OCI-LY7 (cell line): ENCODE measurements around the gene DPYD. TPM values are rescaled to one million over a fixed set of nuclear protein-coding genes. Genes with fewer than 3 reads are reported as not detected.

ENCODE experiments used
- BruUV-seq: library from RNA; stranded (reverse); fragments of 400-500 nt; replicated peaks from 2 replicates; lab custom pipeline; 2021; lab: Mats Ljungman, UMichigan
- CTCF ChIA-PET: fragments of 300-600 bp; sonication (Branson Sonifier 250); formaldehyde crosslinking; loops from one replicate; lab custom pipeline; 2022; ENCODE audit warnings: antibody characterized with exemption; ENCODE audit not compliant: unreplicated experiment; lab: Charles Lee
- POLR2A ChIA-PET: fragments of 300-600 bp; sonication (Branson Sonifier 250); formaldehyde crosslinking; loops from one replicate; lab custom pipeline; 2022; ENCODE audit warnings: antibody characterized with exemption; lab: Charles Lee
- DNase-seq: peaks from one replicate; pipeline ENCODE4 v3.0.0-alpha.2; 2015; ENCODE audit warnings: low spot score
- H2AFZ ChIP-seq: fragments of 200-600 bp; sonication (generic), shearing (Covaris generic); 2 replicates; pipeline ENCODE4 v1.6.1; 2014; ENCODE audit warnings: mild to moderate bottlenecking, antibody characterized with exemption, low read length, moderate library complexity
- H3K27ac ChIP-seq: fragments of 200-600 bp; sonication (generic); 2 replicates; pipeline ENCODE4 v1.5.1; 2014; ENCODE audit warnings: mixed run types, low read depth, mild to moderate bottlenecking, moderate library complexity, low read length, inconsistent platforms; ENCODE audit not compliant: poor library complexity, severe bottlenecking
- H3K36me3 ChIP-seq: fragments of 200-600 bp; sonication (generic); 2 replicates; pipeline ENCODE4 v1.6.1; 2014; ENCODE audit warnings: mild to moderate bottlenecking, antibody characterized with exemption, low read length, moderate library complexity, mixed read lengths; ENCODE audit not compliant: insufficient read depth
- H3K4me1 ChIP-seq: fragments of 200-600 bp; sonication (generic); 2 replicates; pipeline ENCODE4 v1.5.1; 2014; ENCODE audit warnings: mild to moderate bottlenecking, low read length; ENCODE audit not compliant: insufficient read depth, poor library complexity, severe bottlenecking
- H3K4me2 ChIP-seq: fragments of 200-600 bp; sonication (generic); 2 replicates; pipeline ENCODE4 v1.6.1; 2014; ENCODE audit warnings: mild to moderate bottlenecking, low read length
- H3K4me3 ChIP-seq: fragments of 200-600 bp; sonication (generic); 2 replicates; pipeline ENCODE4 v1.5.1; 2014; ENCODE audit warnings: mild to moderate bottlenecking, low read depth, low read length; ENCODE audit not compliant: poor library complexity, severe bottlenecking
- H3K79me2 ChIP-seq: fragments of 200-600 bp; sonication (generic); 2 replicates; pipeline ENCODE4 v1.6.1; 2016; ENCODE audit warnings: low read depth, mild to moderate bottlenecking, low read length, moderate library complexity, mixed read lengths; ENCODE audit not compliant: insufficient read depth
- H3K9me2 ChIP-seq: fragments of 200-600 bp; sonication (generic); 2 replicates; pipeline ENCODE4 v1.6.1; 2016; ENCODE audit warnings: mild to moderate bottlenecking, low read length, mixed read lengths; ENCODE audit not compliant: insufficient read depth
- H3K9me3 ChIP-seq: fragments of 200-600 bp; sonication (generic); 2 replicates; pipeline ENCODE4 v1.6.1; 2014; ENCODE audit warnings: mild to moderate bottlenecking, mixed run types, low read length, mixed read lengths
- H4K20me1 ChIP-seq: fragments of 200-600 bp; sonication (generic); 2 replicates; pipeline ENCODE4 v1.6.1; 2014; ENCODE audit warnings: mild to moderate bottlenecking, antibody characterized with exemption, low read length, moderate library complexity, mixed read lengths; ENCODE audit not compliant: insufficient read depth
- EZH2phosphoT487 ChIP-seq: fragments of 200-600 bp; sonication (generic); IDR thresholded peaks from 2 replicates; pipeline ENCODE4 v1.6.1; 2018; ENCODE audit warnings: low read depth, borderline replicate concordance, mild to moderate bottlenecking, mixed run types, antibody characterized with exemption, low read length, moderate library complexity, mixed read lengths
- intact Hi-C: fragments of 100-400 bp; cut with micrococcal nuclease; formaldehyde crosslinking; loops from one replicate; pipeline ENCODE4 v1.10.0; 2022; ENCODE audit not compliant: unreplicated experiment
- total RNA-seq, 2 experiments: library from RNA; depleted of rRNA in 1 of 2; stranded (reverse); fragments of >200 nt in 1 of 2; shearing (Covaris generic) in 1 of 2; gene quantifications; 2 replicates each; pipeline ENCODE4 v1.2.3, GENCODE V29; 2014 to 2022
- TF ChIP-seq, protein P1 (sequence below): fragments of 200-600 bp; sonication (generic); conservative IDR thresholded peaks from 2 replicates; pipeline ENCODE4 v1.5.1; 2014; ENCODE audit warnings: mild to moderate bottlenecking, antibody characterized with exemption, low read length, moderate library complexity, mixed read lengths

Gene DPYD
- total RNA-seq, 2 experiments from 2014 or later: 5.5 to 13.4 TPM

DNA sequence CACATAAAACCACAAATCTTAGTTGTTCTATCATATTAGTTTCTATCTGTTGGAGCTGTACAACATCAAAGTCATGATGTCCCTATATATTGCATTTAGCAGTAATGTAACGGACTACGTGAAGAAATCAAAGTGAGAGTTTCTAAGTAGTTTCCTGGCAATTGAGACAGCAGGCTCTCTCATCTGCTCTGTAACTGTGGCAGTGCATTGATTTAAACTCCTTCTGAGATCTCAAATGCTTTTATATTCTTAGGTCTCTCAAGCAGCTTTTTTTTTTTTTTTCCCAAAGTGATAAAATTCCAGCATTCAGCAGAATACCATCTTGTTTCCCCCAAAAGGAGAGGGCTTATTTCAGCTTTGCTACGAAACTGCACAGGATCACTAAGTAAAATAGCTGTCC, 719.2 kb downstream of the DPYD start:
- BruUV-seq: no TSS peak
- H3K4me3 ChIP-seq: no peak overlapping the region
- H3K4me1 ChIP-seq: no peaks in the 10 kb centered on the region
- no peaks in the 10 kb centered on the region for H3K36me3 ChIP-seq
- H3K4me2 ChIP-seq: no peak overlapping the region
- H3K27ac ChIP-seq: no peak overlapping the region
- H3K79me2 ChIP-seq: no peaks in the 10 kb centered on the region
- no peaks in the 10 kb centered on the region for H3K9me2 ChIP-seq
- intact Hi-C loops: no loop called here
- TF ChIP-seq, protein P1, sequence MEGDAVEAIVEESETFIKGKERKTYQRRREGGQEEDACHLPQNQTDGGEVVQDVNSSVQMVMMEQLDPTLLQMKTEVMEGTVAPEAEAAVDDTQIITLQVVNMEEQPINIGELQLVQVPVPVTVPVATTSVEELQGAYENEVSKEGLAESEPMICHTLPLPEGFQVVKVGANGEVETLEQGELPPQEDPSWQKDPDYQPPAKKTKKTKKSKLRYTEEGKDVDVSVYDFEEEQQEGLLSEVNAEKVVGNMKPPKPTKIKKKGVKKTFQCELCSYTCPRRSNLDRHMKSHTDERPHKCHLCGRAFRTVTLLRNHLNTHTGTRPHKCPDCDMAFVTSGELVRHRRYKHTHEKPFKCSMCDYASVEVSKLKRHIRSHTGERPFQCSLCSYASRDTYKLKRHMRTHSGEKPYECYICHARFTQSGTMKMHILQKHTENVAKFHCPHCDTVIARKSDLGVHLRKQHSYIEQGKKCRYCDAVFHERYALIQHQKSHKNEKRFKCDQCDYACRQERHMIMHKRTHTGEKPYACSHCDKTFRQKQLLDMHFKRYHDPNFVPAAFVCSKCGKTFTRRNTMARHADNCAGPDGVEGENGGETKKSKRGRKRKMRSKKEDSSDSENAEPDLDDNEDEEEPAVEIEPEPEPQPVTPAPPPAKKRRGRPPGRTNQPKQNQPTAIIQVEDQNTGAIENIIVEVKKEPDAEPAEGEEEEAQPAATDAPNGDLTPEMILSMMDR: no peak
- TF ChIP-seq EZH2phosphoT487: no peak
- no peaks in the 10 kb centered on the region for H4K20me1 ChIP-seq
- H3K9me3 ChIP-seq: no peaks in the 10 kb centered on the region
- ChIA-PET POLR2A (interaction anchor here (0.6 kb wide), 2 partner anchors 61 to 173 kb away, joined by 3 read pairs; no protein-coding TSS in a partner anchor), CTCF (no interaction called here)
- DNase-seq: no peak
- no peak overlapping the region for H2AFZ ChIP-seq

DNA sequence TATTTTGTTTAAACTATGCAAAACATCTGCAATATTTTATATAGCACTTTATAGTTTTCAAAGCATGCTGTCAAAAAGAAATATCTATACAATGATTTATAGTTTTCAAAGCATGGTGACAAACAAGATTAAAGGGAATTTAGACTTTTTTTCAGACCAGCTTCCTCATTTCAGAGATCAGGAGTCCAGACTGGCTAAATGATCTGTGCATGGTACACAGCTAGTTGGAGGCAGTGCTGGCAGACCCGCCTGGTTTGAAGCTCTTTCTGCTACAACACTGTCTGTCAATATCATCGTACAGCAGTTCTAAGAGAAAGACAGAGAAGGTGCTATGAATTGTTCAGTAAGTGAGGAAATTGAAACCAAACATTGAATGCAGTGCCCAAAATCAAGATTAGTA, 720.2 kb downstream of the DPYD start:
- BruUV-seq: no TSS peak
- Histone ChIP-seq H2AFZ (no peak overlapping the region), H3K27ac (no peak overlapping the region), H3K36me3 (no peaks in the 10 kb centered on the region), H3K79me2 (no peaks in the 10 kb centered on the region), H3K9me3 (no peaks in the 10 kb centered on the region), H4K20me1 (no peaks in the 10 kb centered on the region), H3K9me2 (no peaks in the 10 kb centered on the region), H3K4me2 (no peak overlapping the region), H3K4me3 (no peak overlapping the region), H3K4me1 (no peaks in the 10 kb centered on the region)
- TF ChIP-seq, protein P1: no peak
- TF ChIP-seq EZH2phosphoT487: no peak
- DNase-seq: no peak
- intact Hi-C loops: no loop called here
- ChIA-PET POLR2A (no interaction called here), CTCF (no interaction called here)

DNA sequence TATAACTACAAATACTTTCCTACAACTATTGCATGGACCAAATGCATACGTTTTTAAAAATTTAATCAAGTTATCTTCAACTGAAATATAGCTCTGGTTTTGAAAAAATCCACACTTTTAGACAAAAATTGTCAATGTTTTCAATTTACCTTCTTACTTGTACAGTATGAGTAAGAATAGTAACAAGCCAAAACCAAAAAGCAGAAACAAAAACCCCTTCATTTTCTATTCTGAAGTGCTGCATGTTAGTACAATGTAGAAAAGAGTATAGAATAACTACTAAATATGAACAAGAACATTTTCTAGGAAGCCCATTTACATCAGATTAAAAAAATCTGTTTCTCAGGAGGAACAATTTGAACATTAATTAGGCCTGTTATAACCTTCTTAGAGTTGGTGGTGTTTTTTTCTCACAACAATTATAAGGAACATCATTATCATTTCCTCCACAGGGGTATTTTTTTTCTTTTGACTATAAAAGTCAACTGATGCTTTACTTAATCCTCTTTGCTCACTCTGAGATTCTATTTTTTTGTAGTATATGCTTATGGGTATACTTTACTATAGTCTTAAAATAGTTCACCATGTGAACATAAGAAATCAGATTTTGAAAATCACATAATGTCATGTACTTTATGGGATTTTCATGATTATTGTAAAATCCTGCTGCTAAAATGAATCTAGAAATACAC, 723.9 kb downstream of the DPYD start:
- Histone ChIP-seq H3K27ac (no peak overlapping the region), H3K4me2 (no peak overlapping the region), H3K4me3 (no peak overlapping the region), H2AFZ (no peak overlapping the region), H3K79me2 (no peaks in the 10 kb centered on the region), H3K4me1 (no peaks in the 10 kb centered on the region), H3K36me3 (no peaks in the 10 kb centered on the region), H3K9me2 (no peaks in the 10 kb centered on the region), H4K20me1 (no peaks in the 10 kb centered on the region), H3K9me3 (no peaks in the 10 kb centered on the region)
- no peak for DNase-seq
- BruUV-seq: no TSS peak
- CTCF ChIA-PET: no interaction called here
- no peak for TF ChIP-seq EZH2phosphoT487
- TF ChIP-seq, protein P1: no peak
- intact Hi-C loops: no loop called here
- POLR2A ChIA-PET: no interaction called here
